Activated CD8-positive, alpha-beta memory T cell treated with anti-CD3 and anti-CD28 coated beads, Interleukin-2, amount 50 U/mL, for 1 hour (primary cell): ENCODE data around the gene XPO4.
A peak's percentile ranks its signal among the peaks of the same experiment; 100 is the strongest.
"Not testable (repeated sequence)": the region's sequence is repeated elsewhere in the genome, so short reads cannot be mapped to it uniquely, and the experiment has no call there.

Experiments
- DNase-seq: peaks from one replicate; pipeline ENCODE4 v3.0.0-alpha.2; 2020; ENCODE audit errors: extremely low read depth

XPO4 gene

DNA sequence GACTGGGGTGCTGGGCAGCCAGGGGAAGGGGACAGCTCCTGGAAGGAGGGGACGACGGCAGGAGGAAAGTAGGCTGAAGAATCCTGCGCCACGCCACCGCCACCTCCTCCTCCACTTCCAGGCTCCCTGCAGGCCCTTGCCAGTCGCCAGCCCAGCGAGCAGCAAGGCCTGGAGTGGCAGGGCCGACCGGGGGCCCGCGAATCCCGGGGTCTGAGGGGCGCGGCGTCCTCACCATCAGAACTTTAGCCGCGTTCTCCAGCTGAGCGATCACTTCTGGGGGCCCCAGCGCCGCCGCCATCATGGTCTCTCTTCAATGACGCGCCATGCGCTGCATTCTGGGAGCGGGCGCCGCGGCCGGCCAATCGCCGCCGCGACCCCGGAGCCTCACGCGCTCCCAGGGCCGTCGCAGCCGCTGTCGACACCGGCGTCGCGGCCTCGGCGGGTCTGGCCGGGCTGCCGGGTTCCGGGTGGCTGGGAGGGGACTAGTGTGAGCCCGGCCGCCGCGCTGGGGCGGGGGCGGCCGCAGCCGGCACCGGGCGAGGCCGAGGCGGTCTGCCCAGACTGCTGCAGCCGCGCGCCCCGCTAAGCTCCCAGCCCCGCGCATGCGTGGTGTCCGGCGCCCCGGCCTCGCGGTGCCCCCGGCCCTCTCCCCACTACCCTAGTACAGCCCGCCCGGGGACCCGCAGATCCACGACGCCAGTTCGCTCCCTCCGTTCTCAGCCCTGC is at the start of gene XPO4:
TSS of gene XPO4 (minus strand) at position 309 of the 726 bp plus-strand sequence. CDS start at position 301, 8 bp downstream.
- DNase-seq = peak; percentile 21

DNA sequence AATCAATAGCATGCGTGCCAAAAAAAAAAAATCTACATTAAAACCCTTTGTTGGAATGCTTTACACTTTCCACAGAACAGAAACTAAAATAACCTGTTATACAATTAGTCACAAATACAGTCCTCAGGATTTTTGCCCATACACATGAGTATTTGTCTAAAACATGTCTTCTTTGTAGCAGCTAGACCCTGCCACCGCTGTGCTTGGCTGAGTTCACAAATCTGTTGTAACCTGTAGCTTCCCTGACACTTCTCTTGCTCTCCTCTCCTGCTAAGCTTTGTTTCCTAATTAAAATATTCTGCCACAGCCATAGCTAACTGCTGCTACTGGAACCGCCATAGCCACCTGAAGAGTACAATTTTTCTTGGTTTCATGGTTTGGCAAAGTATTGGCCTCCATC is 45.5 kb upstream of the XPO4 start:
- DNase-seq = not testable (repeated sequence)

- DNase-seq = no peak
Measured at GRCh38 chr13:20945952-20946383, 43.4 kb upstream of the XPO4 start.

- no peak for DNase-seq
Measured at GRCh38 chr13:20942938-20943559, 40.5 kb upstream of the XPO4 start.

GRCh38 chr13:20940511-20940910 is 38.0 kb upstream of the XPO4 start:
- not testable (repeated sequence) for DNase-seq

DNA sequence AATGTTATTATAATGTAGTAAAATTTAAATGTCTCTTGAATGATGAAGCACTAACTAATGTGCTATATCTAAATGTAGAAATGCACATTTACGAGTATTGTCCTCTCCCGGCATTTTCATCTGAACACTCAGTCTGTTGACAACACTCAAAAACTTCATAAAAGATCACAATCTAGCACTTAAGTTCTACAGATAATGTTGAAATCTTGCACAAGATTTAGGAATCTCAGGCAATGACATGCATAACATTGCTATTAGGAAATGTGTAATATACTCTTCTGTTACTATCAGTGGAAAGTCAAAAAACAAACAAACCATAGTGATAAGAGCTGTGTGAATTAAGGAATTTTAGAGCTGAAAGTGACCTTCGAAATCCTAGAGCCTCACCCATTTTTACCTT is 37.5 kb upstream of the XPO4 start:
- DNase-seq = no peak

DNA sequence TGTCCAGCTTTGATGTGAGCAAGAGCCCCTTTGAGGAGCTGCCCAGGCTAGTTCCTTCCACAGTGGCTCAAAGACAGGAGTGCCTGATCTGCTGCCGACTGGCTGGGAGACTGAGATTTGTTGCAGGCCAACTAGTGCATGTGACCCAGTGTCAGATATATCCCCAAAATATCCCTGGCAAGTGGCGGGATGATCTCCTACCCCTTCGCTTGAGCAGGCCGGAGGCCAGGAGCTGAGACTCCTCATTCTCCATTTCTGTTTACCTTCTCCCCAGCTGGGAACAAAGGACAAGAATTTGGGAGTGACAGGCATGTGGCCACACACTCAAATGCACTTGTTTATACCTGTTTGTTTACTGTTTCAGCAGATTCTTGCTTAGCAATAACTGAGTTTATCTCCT is 37.1 kb upstream of the XPO4 start:
- DNase-seq = no peak

- no peak for DNase-seq
Measured at GRCh38 chr13:20938302-20938701, 35.8 kb upstream of the XPO4 start.

DNA sequence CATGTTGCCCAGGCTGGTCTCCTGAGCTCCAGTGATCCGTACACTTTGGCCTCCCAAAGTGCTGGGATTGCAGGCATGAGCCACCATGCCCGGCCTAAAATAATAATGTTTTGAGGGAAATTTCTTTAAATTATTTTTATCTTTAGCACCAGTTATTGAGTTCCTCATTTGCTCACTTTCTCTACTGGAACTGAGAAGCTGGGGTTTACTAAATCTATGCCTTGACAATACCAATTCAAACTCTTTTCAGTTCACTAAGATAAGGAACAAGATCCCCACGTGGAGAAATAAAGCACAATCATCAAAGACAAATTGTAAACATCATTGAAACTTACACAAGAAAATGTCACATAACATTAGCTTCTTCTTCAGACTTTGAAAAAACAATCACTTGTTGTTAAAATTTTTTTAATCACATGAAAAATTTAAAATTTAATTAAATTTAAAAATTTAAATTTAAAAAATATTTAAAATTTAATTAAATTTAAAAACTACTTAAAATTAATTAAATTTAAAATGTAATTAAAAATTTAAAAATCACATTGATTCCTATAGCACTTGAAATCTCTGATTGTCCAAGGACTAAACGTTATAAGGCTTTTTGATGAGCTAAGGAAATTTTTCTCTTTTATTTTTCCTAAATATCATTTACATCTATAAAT is 25.2 kb upstream of the XPO4 start:
- no peak for DNase-seq

DNA sequence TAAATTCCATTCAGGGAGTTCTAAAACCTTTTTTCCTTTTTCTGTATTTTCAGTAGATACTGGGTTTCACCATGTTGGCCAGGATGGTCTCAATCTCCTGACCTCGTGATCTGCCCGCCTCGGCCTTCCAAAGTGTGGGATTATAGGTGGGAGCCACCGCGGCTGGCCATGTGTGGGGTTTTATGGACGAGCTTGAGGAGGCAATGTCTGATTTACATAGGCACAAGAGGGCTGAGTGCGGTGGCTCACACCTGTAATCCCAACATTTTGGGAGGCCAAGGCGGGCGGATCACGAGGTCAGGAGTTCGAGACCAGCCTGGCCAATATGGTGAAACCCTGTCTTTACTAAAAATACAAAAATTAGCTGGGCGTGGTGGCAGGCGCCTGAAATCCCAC is 22.8 kb upstream of the XPO4 start:
- DNase-seq = not testable (repeated sequence)

GRCh38 chr13:20924758-20925394 is 22.3 kb upstream of the XPO4 start:
- DNase-seq = peak; percentile 43

GRCh38 chr13:20923272-20923671 is 20.7 kb upstream of the XPO4 start:
- no peak for DNase-seq

DNA sequence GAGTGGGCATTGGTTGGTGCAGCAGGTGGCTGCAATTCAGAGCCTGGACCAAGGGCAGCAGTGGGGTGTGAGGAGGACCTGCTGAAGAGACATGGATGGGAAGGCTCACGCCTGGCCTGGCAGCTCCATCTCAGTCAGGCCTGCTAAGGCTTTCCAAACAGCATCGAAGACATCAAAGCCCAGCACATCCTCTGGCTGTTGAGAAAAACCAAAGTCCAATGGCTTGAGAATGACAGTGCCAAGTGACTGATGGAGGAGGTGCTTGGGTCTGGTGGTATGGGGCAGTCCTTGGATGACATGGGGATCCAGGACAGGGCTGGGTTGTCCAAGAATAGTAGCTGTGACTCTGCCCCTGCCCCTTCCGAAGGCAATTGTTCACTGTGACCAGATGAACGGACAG is 19.0 kb upstream of the XPO4 start:
- DNase-seq = no peak

DNA sequence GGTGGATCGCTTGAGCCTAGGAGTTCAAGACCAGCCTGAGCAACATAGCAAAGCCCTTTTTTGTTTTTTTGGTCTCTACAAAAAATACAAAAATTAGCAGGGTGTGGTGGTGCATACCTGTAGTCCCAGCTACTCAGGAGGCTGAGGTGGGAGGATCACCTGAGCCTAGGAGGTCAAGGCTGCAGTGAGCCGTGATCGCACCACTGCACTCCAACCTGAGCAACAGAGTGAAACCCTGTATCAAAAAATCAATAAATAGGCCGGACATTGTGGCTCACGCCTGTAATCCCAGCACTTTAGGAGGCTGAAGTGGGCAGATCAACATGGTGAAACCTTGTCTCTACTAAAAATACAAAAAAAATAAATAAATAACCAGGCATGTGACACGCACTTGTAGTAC is 13.1 kb upstream of the XPO4 start:
- DNase-seq = not testable (repeated sequence)

DNA sequence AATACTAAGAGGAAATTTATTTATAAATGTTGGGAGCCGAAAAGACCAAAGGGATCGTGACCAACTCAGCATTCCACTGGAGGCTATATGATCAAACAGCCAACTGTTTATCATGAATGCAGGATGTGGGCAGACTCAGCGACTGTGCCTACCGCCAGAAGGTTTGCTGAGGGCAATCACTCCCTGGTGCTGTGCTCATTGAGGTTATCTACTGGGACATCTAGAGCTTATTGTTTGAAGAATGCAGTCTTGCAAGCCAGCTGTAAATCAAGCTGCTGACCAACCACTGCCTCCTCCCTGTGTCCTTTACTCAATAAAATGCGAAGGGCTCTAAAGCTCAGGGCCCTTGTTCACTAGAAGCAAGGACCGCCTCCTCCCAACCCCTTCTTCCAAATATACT is 8.5 kb upstream of the XPO4 start:
- DNase-seq = no peak

GRCh38 chr13:20908714-20909497 is 6.4 kb upstream of the XPO4 start:
- no peak for DNase-seq

DNA sequence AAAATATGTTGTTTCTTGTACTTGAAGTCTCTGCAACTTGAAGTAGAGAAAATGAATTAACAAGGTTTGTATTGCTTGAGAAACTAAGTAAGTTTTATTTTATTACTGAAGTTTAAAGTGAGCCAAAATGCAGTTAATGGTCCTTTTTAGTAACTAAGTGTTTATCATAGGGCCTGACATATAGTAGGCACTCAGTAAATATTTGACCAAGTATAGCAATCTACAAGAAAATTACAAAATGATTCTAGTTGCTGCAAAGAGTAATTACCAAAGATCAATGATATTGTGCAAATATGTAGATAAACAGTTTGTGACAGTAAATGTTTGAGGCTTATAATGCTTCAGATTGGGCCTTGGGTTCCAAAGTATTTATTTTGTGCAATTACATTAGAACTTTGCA is 2.4 kb upstream of the XPO4 start:
- DNase-seq = no peak

DNA sequence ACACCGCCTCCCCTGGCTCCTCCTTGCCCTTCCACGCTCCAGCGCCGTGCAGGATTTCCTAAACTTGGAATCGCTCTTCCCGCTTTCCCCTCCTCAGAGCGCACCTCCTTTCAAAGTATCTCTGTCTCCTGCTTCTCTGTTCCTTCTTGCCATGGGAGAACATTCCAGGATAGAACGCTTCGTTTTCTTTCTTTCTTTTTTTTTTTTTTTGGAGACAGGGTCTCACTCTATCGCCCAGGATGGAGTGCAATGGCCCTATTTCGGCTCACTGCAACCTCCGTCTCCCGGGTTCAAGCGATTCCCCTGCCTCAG is 574 bp upstream of the XPO4 start:
- DNase-seq = no peak

DNA sequence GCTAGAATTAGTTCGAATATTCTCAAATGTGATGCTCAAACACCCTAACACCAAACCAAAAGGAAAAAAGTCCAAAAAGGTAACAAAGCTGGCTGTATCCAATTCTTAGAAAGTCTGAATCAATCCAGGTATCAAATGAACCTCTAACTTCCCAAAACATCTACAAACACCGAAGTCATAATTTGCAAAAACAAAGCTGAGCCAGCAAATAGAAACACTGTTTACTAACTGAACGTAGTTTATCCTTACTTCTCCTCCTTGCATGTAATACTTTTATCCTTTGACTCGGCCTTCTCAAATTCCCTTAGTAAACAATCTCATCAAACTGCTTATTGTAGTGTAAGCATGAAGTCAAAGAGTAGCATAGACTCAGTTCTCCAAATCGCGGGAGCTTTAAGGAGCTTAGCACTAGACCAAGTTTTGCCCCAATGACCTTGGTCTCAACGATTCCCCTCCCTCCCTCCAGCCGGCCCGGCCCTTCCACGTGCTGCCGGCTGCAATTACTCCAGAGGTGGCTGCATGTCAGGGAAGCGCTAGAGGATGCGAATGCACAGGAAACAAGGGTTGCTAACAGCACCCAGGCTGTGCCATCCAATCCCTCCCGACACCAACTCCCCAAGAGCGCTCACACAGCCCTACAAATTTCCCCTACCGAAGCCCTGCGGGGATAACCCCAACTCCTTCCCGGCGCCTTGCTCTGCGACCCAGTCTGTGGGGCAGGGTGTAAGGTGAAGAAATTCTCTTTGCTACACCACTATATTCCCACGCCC is 693 bp downstream of the XPO4 start:
- DNase-seq = no peak

DNA sequence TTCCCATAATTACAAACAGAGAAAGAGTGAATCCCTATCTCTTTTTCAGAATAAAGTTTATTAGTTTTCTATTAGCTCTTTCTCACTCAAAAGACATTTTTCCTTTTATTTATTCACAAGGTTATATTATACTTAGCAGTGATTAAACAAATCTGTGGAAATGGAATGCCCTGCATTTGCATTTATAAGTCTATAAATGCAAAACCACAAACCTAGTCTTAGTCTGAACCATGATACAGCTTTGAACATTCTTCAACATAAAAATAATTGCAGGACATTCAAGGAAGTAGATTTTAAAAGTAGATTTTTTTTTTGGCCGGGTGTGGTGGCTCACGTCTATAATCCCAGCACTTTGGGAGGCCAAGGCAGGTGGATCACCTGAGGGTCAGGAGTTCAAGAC is 8.3 kb downstream of the XPO4 start:
- DNase-seq = no peak

DNA sequence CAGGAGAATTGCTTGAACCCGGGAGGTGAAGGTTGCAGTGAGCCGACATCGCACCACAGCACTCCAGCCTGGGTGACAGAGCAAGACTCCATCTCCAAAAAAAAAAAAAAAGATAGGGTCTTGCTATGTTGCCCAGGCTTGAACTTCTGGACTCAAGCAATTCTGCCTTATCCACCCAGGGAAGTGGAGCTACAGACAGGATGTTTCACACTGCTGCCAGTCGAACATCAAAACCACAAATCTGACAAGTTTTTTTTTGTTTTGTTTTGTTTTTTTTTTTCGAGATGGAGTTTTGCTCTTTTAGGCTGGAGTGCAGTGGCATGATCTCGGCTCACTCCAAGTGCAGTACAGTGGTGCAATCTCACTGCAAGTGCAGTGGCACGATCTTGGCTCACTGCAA is 10.8 kb downstream of the XPO4 start:
- DNase-seq = no peak
